ENCODE measurements around the gene ERN2.

DNA sequence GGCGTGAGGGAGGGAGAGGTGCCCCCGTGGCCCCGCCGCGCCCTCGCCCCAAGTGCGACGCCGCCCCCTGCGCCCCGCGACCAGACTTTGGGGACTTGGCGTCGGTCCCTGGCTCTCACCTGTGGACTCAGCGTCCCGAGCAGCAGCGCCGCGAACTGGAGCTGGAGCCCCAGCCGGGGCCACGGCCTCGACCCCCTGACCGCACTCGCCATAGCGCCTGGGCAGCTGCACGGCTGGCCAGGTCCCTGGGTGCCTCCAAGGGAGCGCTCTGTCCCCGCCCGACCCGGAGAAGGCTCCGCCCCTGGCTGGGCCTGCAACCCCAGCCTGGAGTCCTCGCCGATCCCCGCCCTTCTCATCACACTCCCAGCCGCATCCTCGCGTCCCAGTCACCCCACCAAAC, at the start of gene ERN2:
- TF ChIP-seq, protein P1, sequence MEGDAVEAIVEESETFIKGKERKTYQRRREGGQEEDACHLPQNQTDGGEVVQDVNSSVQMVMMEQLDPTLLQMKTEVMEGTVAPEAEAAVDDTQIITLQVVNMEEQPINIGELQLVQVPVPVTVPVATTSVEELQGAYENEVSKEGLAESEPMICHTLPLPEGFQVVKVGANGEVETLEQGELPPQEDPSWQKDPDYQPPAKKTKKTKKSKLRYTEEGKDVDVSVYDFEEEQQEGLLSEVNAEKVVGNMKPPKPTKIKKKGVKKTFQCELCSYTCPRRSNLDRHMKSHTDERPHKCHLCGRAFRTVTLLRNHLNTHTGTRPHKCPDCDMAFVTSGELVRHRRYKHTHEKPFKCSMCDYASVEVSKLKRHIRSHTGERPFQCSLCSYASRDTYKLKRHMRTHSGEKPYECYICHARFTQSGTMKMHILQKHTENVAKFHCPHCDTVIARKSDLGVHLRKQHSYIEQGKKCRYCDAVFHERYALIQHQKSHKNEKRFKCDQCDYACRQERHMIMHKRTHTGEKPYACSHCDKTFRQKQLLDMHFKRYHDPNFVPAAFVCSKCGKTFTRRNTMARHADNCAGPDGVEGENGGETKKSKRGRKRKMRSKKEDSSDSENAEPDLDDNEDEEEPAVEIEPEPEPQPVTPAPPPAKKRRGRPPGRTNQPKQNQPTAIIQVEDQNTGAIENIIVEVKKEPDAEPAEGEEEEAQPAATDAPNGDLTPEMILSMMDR (IDR thresholded peaks at IDR 0.05): no peak
- no peak for TF ChIP-seq POLR2A (IDR thresholded peaks at IDR 0.05)

Data from adrenal gland (tissue), 5 donors.